NCI-H2029 treated with DMSO at 0.1 percent for 48 hours (cell line): ENCODE measurements around the gene ZNF691.
"Not testable (repeated sequence)": the region's sequence is repeated elsewhere in the genome, so short reads cannot be mapped to it uniquely, and the experiment has no call there.

Source experiments
- DNase-seq: peaks from one replicate; lab custom pipeline; 2025; lab: John Stamatoyannopoulos, UW

The ZNF691 gene

DNA sequence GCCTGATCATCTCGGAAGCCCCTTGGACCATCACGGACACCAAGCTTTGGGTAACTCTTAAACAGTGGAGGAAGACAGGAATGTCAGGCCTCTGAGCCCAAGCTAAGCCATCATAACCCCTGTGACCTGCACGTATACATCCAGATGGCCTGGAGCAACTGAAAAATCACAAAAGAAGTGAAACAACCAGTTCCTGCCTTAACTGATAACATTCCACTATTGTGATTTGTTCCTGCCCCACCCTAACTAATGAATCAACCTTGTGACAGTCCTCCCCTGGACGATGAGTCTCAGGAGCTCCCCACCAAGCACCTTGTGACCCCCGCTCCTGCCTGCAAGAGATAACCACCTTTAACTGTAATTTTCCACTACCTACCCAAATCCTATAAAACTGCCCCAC is 13.0 kb downstream of the ZNF691 start:
- DNase-seq, result not testable (repeated sequence)

DNA sequence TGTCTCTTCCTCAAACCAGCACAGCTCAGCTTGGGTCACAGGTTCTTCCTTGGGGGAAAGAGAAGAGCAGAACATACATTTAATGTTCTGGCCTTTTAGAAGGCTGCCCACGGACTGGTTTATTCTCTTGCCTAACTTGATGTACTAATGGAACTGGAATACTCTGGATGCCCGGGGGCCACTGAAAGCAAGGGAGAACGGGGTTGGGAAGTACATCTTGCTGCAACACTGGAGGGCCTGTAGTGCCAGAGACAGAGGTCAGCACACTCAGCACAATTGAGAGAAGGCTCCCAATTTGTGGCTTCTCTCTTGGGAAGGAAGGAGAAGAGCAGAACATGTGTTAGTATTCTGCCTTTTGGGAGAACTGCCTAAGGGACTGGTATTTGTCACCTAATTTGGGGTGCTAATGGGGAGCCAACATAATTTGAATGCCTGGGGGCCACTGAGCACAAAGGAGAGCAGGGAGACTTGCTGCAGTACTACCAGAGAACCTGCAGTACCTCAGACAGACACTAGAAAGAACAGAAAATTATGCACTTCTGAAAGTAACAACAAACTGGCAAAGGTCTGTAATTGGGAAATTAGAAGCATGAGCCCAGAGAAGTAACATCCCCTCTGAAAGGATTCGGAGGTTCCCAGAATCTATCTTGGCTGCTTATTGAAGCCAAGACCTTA is 14.1 kb downstream of the ZNF691 start:
- DNase-seq, result no peak

DNA sequence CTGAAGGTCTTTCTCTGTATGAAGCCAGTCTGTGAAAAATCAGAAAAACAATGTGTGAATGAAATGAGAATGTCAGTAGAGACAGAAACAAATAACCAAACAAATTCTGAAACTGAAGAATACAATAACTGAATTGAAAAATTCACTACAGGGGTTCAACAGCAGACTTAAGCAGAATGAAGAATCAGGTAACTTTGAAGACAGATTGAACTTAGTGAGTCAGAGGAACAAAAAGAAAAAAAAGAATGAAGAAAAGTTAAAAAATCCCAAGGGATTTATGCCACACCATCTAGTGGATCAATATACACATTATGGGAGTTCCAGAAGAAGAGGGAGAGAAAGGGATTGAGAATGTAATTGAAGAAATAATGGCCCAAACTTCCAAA is 14.6 kb downstream of the ZNF691 start:
- no peak for DNase-seq

DNA sequence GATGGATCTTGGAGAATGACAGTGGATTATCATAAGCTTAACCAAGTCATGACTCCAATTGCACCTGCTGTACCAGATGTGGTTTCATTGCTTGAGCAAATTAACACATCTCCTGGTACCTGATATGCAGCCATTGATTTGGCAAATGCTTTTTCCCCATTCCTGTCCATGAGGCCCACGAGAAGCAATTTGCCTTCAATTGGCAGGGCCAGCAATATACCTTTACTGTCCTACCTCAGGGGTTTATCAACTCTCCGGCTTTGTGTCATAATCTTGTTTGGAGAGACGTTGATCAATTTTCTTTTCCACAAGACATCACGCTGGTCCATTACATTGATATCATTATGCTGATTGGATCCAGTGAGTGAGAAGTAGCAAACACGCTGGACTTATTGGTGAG is 20.1 kb downstream of the ZNF691 start:
- DNase-seq, result no peak

DNA sequence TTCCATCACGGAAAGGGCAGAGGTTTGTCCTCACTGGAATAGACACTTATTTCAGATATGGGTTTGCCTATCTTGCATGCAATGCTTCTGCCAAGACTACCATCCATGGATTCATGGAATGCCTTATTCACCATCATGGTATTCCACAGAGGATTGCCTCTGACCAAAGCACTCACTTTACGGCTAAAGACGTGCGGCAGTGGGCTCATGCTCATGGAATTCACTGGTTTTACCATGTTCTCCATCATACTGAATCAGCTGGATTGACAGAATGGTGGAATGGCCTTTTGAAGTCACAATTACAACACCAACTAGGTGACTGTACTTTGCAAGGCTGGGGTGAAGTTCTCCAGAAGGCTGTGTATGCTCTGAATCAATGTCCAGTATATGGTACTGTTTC is 22.1 kb downstream of the ZNF691 start:
- DNase-seq, result not testable (repeated sequence)

DNA sequence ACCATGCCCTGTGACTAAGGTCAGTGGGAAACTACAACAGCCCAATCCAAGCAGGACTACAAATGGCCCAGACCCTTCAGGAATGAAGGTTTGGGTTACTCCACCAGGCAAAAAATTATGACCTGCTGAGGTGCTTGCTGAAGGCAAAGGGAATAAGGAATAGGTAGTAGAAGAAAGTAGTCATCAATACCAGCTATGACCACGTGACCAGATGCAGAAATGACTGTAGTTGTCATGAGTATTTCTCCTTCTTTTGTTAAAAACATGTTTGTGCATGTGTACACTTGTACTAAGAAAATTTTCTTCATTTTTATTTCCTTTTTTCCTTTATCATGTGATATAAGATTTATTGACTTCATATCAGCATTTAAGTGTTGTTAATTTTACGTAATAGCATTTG is 22.8 kb downstream of the ZNF691 start:
- DNase-seq, result not testable (repeated sequence)

DNA sequence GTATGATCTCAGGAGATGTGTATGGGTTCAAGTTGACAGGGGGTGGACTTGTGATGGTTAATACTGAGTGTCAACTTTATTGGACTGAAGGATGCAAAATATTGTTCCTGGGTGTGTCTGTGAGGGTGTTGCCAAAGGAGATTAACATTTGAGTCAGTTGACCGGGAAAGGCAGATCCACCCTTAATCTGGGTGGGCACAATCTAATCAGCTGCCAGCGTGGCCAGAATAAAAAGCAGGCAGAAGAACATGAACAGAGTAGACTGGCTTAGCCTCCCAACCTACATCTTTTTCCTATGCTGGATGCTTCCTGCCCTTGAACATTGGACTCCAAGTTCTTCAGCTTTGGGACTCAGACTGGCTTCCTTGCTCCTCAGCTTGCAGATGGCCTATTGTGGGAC is 23.3 kb downstream of the ZNF691 start:
- DNase-seq, result not testable (repeated sequence)

DNA sequence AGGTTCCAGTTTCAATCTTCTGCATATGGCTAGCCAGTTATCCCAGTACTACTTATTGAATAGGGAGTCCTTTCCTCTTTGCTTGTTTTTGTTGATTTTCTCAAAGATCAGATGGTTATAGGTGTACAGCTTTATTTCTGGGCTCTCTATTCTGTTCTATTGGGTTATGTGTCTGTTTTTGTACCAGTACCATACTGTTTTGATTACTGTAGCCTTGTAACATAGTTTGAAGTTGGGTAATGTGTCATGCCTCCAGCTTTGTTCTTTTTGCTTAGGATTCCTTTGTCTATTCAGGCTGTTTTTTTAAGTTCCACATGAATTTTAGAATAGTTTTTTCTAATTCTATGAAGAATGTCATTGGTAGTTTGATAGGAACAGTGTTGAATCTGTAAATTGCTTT is 26.7 kb downstream of the ZNF691 start:
- DNase-seq, result not testable (repeated sequence)

DNA sequence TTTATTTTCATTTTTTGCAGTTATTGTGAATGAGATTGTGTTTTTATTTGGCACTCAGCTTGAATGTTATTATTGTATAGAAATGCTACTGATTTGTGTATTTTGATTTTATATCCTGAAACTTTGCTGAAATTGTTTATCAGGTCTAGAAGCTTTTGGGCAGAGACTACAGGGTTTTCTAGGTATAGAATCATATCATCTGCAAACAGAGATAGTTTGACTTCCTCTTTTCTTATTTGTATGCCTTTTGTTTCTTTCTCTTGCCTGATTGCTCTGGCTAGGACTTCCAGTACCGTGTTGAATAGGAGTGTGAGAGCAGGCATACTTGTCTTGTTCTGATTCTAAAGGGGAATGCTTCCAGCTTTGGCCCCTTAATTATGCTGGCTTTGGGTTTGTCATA is 27.3 kb downstream of the ZNF691 start:
- no peak for DNase-seq

DNA sequence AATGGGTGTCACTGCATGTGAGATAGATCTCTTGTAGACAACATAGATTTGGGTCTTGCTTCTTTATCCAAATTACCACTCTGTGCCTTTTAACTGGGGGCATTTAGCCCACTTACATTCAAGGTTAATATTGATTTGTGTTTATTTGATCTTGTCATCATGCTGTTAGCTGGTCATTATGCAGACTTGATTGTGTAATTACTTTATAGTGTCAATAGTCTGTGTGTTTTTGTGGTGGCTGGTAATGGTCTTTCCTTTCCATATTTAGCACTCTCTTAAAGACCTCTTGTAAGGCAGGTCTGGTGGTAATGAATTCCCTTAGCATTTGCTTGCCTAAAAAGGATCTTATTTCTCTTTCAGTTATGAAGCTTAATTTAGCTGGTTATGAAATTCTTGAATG is 29.6 kb downstream of the ZNF691 start:
- DNase-seq, result peak; percentile 80

DNA sequence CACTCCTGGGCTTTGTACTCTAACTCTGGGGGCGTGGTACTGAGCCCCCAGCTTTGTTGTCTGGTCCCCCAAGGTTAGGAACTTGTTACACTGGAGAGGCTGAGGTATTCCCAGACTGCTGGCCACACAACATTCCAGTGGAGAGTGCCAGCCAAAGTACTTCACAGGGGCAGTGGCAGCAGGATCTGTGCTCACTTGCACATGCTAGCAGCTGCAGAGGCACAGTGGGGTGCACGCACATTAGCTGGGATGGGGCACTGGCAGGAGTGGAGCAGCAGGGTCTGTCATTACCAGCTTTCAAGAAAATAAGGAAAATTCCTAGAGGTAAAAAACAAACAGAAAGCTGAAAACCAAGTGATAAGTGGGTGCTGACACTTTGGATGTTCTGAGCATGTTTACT is 31.0 kb downstream of the ZNF691 start:
- no peak for DNase-seq

DNA sequence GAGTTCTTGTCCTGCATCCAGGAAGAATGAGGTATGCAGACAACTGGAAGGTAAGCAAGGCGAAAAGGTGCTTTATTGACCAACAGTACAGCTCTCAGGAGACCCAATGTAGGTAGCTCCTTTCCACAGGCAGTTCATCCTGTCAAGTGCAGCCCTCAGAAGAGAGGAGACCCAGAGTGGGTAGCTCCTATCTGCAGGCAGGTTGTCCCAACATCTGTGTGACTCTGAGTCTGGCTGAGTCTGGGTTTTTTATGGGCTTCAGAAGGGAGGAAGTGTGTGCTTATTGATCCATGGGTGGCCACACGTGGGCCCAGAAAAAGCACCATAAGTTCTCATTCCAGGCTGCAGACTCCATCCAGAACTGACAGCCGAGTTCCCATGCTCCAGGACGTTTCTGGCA is 34.0 kb downstream of the ZNF691 start:
- no peak for DNase-seq

DNA sequence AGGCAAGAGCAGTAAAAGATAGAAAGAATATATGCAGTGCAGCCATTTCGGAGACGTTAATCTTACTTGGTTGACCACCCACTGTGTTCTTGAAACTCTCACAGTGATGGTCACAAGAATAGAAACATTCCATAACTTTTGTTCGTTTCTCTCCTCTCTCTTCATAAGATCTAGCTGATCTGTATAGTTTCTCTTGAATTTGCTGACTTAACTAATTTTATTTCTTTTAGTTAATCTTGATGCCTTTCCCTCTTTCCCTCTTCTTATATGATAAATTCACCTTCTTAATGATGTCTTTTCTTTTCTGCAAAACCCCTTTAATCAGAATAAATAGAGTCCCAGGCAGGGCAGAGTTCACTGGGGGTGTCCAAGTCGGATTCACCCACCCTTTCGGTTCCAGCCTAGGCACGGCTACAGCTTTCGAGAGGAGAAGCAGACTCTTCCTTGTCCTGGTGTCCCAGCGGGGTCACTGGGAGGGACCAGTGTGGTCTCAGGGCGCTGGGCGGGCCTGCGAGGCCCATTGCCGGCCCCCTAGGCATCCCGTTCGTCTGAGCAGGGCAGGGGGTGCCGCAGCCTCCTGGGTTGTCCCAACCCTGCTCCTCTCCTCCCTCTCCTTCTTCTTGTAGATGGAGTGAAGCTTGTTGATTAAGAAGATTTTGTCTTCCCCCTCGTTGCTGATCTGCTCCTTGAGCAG is 39.8 kb downstream of the ZNF691 start:
- DNase-seq, result no peak

DNA sequence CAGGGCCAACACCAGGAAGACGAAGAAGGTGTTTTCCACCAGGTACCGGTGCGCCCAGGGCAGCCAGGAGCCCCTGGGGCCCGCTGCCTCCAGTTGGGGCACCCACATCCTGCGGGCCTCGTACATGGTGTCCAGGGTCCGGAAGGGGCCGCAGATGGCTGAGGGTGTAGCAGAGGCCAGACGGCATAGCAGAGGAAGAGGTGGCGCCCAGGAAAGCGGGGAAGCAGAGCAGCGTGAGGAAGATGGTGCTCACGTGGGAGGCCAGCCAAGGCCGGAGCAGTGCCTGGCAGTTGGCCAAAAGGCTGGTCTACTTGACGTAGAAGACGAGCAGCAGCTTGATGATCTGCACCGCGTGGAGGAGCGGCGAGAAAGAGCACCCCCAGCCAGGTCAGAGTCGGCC is 40.4 kb downstream of the ZNF691 start:
- peak; percentile 82 for DNase-seq

DNA sequence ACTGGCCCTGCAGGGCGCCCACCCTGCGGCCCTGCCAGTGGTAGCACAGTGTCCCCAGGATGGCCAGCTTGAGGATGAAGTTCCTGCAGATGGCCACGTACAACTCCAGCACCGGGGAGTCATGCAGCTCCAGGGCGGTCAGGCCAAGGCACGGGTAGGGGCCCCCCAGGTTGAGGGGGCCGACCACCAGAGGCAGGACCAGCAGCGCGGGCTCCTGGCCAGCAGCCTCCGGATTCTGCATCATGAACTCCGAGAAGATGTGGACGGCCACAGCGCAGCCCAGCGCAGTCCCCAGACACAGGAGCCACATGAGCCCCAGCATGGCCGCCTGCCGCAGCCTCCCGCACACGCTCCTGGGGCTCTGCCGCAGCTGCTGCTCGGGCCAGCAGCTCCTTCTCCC is 41.0 kb downstream of the ZNF691 start:
- no peak for DNase-seq

DNA sequence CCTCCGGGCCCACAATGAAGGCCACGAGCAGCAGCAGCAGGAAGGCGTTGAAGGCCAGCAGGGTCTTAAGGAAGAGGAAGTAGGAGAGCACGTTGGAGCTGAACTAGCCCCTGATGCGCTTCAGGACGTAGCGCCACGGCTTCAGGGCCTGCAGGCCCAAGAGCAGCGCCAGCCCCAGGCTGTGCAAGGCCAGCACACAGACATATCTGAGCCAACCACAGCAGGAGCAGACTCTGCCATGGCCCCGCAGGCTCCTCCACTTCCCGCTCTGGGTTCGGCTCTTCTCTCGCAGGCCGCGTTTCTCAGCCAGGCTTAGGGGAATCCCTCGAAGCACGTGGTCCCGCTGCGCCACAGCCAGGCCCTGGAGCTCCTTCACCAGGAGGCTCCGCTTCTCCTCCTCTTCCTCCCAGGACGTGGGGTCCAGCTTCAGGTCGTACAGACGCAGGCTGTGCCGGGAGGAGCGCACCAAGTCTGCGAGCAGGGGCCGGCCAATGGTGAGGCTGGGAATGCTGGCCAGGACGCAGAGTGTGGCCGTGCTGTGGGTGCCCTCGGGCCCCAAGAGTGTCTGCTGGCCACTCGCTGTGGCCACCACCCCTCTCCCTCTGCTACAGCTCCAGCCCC is 41.7 kb downstream of the ZNF691 start:
- no peak for DNase-seq

DNA sequence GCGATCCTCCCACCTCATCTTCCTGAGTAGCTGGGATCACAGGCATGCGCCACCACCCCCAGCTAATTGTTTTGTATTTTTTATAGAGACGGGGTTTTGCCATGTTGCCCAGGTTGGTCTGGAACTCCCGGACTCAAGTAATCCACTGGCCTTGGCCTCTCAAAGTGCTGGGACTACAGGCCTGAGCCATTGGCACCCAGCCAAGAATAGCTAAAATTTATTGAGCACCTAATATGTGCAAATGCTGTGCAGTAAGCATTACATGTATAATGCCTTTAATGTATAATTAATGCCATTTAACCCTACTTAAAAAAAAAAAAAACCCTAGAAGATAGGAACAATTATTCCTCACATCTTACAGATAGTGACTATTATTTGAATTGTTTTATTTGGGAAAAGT is 42.9 kb downstream of the ZNF691 start:
- DNase-seq, result no peak

DNA sequence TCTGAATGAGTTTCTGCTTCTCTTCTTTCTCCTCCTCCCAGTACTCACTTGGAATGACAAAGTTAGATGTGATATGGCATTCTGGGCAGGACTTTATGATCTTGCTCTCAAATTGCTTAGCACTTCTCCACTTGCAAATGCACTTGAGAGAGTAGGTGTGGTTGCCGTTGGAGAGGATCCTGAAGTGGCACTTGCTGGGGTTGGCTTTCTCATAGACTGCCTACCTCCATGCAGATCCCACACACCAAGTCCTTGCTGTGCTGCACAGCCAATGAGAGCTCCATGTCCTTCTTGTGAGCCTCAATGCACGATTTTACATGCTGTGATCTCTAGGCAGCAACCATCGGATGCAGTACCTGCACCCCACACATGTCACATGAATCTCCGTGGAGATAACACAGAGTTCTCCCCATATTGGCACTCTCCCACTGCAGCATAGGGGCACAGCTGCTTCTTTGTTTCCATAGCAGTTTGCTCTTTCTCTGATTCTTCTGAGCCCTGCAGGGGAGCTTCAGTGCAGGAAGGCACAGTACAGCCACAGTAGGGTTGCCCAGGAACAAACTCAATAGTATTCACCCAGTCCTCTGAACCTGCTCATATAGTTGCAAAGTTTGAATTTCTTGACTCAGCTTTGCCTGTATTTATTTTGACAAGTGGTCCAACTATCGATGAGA is 45.2 kb downstream of the ZNF691 start:
- peak; percentile 58 for DNase-seq

DNA sequence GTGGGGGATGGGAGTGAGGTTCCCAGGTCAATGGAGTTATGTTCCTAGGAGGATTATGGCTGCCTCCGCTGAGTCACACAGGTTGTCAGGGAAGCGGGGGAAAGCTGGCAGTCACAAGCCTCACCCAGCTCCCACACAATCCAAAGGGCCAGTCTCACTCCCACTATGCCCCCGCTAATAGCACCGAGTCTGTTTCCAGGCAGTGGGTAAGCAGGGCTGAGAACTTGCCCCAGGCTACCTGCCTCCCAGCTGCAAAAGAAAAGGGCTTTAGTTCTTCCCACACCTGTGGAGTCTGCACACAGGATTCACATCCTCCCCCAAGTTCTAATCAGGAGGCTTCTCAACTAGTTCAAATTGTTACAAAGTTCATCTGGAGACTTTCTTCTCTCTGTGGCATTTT is 53.5 kb downstream of the ZNF691 start:
- not testable (repeated sequence) for DNase-seq
